ENCODE data around the gene GOLGA3.
"Not testable (repeated sequence)": the region's sequence is repeated elsewhere in the genome, so short reads cannot be mapped to it uniquely, and the experiment has no call there.

Gene GOLGA3, protein sequence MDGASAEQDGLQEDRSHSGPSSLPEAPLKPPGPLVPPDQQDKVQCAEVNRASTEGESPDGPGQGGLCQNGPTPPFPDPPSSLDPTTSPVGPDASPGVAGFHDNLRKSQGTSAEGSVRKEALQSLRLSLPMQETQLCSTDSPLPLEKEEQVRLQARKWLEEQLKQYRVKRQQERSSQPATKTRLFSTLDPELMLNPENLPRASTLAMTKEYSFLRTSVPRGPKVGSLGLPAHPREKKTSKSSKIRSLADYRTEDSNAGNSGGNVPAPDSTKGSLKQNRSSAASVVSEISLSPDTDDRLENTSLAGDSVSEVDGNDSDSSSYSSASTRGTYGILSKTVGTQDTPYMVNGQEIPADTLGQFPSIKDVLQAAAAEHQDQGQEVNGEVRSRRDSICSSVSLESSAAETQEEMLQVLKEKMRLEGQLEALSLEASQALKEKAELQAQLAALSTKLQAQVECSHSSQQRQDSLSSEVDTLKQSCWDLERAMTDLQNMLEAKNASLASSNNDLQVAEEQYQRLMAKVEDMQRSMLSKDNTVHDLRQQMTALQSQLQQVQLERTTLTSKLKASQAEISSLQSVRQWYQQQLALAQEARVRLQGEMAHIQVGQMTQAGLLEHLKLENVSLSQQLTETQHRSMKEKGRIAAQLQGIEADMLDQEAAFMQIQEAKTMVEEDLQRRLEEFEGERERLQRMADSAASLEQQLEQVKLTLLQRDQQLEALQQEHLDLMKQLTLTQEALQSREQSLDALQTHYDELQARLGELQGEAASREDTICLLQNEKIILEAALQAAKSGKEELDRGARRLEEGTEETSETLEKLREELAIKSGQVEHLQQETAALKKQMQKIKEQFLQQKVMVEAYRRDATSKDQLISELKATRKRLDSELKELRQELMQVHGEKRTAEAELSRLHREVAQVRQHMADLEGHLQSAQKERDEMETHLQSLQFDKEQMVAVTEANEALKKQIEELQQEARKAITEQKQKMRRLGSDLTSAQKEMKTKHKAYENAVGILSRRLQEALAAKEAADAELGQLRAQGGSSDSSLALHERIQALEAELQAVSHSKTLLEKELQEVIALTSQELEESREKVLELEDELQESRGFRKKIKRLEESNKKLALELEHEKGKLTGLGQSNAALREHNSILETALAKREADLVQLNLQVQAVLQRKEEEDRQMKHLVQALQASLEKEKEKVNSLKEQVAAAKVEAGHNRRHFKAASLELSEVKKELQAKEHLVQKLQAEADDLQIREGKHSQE (N-terminal part only)

DNA sequence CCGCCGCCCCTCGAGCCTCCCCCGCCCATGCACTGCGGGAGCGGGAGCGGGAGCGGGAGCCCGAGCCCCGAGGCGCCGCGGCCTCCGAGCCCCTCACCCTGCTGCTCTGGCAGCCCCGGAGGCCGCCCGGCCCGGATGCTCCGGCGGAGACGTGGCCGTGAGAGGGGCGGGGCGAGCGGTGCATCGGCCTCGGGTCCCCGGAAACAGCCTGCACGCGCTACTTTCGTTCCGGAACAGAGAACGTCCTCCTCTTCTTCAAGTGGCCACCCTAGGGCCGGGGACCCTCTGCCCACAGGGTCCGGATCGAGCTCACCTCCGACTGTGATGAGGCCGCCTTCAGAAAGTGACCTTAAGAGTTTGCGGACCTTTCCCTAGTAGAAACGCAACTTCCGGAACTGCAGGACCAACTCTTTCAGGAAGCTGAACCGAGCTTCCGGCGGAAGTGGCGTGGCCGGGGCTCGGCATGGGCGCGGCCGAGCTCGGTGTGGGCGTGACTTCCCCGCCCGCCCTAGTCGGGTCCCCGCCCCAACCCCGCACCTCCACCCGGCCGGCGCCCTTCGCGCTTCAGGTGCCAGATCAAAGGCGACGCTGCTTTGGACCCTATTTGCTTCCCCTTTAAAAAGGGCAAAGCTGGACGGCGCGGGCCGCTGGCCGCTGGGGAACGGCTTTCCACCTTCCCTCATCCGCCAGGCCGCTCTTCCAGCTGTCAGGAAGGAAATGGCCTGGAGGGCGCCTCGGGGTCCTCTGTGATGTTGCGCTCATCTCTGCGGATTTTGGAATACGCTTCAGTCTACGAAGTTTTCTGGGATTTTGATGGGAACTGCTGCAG is at the start of gene GOLGA3:
Gene GOLGA3 (minus strand): TSS at position 164 of the 829 bp plus-strand sequence. CDS start 6,741 bp downstream, outside the sequence.
- peak; percentile 98 for DNase-seq (ENCODE audit: low read depth, low spot score)

DNA sequence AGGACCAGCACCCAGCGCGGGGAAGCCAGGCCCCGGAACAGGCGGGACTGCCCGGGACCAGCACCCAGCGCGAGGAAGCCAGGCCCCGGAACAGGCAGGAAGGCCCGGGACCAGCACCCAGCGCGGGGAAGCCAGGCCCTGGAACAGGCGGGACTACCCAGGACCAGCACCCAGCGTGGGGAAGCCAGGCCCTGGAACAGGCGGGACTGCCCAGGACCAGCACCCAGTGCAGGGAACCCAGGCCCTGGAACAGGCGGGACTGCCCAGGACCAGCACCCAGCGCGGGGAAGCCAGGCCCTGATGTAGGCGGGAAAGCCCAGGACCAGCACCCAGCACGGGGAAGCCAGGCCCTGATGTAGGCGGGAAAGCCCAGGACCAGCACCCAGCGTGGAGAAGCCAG is 46.0 kb upstream of the GOLGA3 start:
- not testable (repeated sequence) for DNase-seq (ENCODE audit: low read depth, low spot score)

DNA sequence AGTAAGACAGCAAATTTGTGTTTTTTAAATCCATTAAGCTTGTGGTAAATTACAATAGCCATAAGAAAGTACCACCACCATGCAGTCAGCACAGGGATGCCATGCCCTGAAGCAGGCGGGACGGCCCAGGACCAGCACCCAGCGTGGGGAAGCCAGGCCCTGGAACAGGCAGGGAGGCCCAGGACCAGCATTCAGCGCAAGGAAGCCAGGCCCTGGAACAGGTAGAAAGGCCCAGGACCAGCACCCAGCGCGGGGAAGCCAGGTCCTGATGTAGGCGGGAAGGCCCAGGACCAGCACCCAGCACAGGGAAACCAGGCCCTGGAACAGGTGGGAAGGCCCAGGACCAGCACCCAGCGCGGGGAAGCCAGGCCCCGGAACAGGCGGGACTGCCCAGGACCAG is 45.5 kb upstream of the GOLGA3 start:
- DNase-seq (ENCODE audit: low read depth, low spot score), result no peak

DNA sequence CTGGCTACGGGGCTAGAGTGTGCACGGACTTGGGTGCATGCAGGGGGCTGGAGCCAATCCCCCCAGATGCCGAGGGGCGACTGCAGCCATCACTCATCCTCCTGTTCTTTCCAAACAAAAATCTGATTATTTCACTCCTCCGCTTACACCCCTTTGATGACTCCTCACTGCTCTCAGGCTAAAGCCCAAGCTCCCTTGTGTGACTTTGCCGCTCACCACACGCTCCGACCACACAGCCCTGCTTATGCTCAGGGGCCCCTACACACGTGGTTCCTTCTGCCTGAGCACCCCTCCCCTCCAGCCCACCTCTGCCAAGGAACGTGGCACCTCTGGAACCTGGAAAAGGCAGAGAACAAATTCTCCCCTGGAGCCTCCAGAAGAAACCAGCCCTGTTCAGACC is 45.1 kb upstream of the GOLGA3 start:
- DNase-seq (ENCODE audit: low read depth, low spot score), result no peak

DNA sequence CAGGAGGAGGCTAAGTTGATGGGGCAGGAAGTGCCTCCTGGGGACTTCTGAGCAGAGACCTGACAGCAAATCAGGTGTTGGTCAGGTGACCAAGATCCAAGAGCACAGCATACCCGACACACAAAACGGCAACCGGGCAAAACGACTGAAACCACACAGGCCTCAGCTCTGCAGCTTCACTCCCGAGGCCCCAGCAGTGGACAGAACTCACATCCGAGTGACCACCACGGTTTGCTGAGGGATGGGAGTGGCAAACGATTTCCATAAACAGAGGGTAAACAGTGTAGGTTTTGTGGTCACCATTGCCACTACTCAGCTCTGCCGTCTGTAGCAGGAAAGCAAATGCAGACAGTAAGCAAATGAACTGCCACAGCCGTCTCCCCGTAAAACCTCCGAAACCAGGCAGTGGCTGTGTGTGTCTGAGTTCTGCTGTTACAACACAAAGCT is 44.3 kb upstream of the GOLGA3 start:
- DNase-seq (ENCODE audit: low read depth, low spot score), result no peak

DNA sequence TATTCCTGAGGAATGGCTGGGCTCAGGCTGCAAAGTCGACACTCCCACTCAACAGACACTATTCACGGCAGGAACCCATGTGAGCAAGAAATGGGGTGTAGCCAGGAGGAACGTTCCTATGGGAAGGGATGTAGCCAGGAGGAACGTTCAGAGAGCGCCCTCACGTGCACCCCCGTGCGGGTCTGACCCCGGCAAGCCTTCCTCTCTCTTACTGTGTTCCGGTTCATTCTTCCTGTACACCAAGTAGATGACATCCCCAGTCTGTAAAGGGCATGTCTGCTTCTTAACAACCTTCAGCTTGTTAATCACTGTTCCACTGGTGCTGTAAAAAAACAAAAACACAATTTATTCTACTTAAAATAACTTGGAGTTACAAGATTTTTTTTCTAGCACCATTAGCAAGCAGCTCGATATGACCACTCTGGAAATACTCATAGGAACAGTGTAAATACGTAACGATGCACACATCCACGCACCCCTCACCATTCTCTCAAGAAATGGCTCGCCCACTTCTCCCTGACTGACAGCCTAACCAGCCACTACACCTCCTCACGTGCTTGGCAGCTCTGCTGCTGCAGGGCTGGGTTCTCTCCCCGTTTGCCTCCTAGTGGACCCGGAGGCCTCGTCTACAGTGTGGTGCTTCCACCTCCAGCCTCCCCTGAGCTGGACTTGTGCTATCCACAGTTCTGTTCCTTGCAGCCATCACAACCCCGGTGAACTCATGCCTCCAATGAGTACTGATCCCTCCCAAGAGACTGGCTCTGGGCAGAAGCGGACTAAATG is 43.6 kb upstream of the GOLGA3 start:
- no peak for DNase-seq (ENCODE audit: low read depth, low spot score)

DNA sequence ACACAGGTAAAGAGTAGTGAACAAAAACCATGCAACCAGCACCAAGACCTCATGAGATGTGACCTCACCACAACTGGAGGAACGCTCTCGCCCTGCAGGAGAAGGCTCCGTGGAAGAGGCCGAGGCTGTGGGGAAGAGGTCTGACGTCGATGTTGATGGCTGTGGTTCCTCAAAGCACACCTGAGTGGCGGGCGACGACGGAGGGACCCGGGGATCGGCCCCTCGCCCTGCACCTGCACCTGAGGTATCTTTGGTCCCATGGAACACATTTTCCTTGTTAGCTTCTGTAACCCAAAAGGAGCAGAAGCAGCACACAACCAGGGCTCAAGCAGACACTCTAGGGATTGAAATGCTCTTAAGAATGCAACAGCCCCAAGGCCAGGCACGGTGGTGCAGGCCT is 40.9 kb upstream of the GOLGA3 start:
- DNase-seq (ENCODE audit: low read depth, low spot score), result no peak

DNA sequence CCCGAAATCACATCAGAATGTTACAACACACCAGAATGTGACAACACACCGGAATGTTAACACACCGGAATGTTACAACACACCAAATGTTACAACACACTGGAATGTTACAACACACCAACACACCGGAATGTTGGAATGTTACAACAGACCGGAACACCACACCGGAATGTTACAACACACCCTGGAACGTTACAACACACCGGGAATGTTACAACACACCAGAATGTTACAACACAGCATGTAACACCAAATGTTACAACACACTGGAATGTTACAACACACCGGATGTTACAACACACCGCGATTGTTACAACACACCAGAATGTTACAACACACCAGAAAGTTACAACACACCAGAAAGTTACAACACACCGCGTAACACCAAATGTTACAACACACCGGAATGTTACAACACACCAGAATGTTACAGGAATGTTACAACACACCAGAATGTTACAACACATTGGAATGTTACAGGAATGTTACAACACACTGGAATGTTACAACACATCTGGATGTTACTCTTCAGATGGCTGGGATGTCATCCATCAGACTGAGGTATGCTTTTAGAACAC is 37.7 kb upstream of the GOLGA3 start:
- peak; percentile 22 for DNase-seq (ENCODE audit: low read depth, low spot score)

DNA sequence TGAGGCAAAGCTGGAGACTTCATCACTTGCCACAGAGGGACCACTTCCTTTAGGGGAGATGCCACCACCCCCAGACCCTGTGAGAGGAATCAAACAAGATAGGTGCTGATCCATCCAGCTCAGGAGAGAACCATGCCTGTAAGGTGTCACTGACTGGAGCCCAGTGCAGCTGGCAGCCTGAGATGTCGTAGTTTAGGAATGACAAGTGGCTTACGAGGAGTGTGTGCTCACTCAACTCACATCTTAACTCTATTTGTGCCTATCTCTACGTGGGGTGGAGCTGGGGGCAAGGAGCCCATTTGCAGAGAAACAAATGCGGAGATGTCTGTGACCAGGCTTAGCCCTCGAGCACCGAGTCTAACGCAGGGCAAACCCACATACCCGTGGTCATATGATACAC is 32.9 kb upstream of the GOLGA3 start:
- DNase-seq (ENCODE audit: low read depth, low spot score), result no peak

DNA sequence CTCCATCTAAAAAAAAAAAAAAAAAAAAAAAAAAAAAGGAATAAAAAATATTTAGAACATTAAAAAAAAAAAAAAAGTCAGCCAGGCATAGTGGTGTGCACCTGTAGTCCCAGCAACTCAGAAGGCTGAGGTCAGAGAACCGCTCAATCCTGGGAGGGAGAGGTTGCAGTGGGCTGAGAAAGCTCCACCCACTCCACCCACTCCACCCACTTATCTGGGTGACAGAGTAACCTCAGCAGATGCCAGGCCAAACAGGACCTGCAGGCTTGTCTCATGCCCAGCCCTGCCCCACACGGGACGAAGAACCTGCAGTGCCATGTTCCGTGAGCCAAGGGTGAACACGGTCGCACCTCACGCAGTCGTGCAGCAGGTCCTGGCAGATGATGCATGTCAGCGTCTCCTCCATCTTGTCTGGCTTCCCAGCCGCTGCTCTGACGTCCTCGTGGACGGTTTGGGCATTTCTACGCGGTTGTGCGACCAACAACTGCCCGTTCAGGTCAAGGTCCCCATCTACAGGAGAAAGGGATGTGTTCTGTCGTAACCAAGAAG is 30.1 kb upstream of the GOLGA3 start:
- DNase-seq (ENCODE audit: low read depth, low spot score), result no peak

DNA sequence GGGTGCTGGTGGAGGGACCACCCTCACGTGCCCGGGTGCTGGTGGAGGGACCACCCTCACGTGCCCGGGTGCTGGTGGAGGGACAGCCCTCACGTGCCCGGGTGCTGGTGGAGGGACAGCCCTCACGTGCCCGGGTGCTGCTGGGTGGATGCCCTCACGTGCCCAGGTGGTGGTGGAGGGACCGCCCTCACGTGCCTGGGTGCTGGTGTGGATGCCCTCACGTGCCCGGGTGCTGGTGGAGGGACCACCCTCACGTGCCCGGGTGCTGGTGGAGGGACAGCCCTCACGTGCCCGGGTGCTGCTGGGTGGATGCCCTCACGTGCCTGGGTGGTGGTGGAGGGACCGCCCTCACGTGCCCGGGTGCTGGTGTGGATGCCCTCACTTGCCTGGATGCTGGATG is 28.4 kb upstream of the GOLGA3 start:
- not testable (repeated sequence) for DNase-seq (ENCODE audit: low read depth, low spot score)

DNA sequence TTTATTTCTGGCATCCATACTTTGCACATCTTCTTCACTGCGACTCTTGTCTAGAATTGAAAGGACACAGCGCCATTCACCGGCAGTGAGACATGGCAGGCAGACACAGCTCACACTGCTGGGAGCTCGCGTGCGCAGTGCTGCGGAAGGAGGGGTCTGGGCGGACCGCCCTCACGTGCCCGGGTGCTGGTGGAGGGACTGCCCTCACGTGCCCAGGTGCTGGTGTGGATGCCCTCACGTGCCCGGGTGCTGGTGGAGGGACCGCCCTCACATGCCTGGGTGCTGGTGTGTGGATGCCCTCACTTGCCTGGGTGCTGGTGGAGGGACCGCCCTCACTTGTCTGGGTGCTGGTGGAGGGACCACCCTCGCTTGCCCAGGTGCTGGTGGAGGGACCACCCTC is 27.9 kb upstream of the GOLGA3 start:
- no peak for DNase-seq (ENCODE audit: low read depth, low spot score)

DNA sequence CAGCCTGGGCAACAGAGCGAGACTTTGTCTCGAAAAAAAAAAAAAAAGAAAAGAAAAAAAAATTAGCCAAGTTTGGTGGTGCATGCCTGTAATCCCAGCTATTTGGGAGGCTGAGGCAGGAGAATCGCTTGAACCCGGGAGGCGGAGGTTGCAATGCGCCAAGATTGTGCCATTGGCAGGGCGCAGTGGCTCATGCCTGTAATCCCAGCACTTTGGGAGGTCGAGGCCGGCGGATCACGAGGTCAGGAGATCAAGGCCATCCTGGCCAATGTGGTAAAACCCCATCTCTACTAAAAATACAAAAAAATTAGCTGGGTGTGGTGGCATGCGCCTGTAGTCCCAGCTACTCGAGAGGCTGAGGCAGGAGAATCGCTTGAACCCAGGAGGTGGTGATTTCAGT is 26.5 kb upstream of the GOLGA3 start:
- DNase-seq (ENCODE audit: low read depth, low spot score), result not testable (repeated sequence)

DNA sequence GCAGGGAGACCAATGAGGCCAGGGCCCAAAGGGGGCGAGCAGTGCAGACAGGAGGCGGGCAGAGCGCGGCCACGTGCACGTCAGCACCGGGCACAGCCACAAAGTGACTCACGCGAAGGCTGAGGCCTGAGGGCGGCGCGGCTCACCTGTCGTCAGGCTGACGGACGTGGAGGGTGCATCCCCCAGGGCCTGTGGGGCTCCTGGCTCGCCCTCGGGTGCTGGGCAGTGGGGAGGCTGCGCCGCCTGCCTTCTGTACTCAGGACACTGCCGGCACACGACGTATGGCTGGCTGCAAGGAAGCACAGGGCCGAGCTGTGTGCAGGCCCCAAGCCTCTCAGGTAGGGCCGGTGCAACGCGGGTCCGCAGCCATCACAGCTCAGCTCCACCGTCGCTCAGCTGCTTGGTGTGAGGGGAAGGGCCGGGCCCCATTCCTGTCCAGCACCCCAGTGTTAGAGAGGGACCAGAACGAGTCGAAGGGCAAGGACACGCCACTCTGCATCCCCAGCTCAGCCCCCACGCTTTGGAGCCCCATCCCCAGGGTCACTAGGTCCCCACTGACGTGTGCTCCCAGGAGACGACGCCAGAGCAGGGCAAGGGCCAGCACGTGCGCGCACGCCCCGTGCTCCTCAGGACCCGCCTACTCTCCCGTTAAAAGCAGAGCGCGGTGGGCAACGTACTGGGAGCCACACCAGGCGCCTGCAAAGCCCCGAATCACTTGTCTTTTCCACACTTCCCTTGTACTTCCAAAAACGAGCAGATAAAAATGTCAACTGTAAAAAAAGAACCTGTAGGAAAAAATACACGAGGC is 24.8 kb upstream of the GOLGA3 start:
- DNase-seq (ENCODE audit: low read depth, low spot score), result no peak

DNA sequence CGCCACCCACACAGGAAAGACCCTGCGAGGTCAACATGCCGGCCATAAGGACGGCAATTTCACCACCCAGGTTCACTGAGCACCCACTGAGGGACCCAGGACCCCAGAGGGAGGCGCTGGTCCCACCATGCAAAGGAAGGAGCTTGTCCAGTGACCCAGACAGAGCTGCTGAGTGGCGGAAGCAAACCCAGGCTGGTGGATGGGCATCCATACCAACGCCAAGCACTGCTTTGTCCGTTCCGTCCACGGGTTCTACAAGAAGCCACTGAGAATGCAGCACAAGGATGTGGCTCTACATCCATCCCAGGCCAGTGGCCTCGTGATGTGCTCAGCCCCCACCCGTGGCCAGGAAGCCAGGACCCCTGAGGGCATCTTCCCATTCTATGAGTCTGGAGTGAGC is 23.8 kb upstream of the GOLGA3 start:
- DNase-seq (ENCODE audit: low read depth, low spot score), result no peak

DNA sequence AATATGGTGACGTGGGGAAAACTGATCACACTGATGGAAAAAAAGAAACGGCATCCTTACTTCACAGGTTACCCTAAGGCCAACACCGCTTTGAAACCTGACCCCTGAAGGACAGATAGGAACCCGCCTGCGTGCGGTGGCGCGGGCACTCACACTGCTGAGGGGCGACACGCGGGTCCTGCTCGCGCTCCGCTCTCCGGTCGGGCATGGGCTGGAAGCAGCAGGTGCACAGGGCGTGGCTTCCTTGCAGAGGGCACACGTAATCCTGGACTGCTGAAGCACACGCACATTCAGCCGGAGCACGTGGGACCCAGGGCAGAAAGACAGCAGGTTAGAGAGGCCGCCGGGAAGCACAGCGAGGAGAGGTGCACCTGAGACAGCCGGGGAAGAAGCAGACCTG is 22.8 kb upstream of the GOLGA3 start:
- no peak for DNase-seq (ENCODE audit: low read depth, low spot score)

DNA sequence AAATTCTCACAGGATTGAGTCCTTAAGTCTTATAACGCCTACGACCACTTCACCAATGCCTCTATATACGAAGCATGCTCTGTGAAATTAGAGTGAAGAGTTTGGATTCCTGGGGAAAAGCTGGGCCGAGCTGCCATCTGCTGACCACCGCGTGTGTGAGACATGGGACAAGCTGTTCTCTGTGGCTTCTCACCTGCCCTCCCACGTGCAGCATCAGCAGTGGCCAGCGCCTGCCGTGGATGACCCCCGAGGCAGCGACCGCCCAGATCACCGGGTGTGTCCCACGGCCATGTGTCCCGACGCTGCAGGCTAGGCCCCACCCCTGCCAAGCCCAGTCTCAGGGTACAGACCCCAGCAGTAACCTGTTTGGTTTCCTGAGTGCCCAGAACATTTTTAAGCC is 21.6 kb upstream of the GOLGA3 start:
- DNase-seq (ENCODE audit: low read depth, low spot score), result no peak

DNA sequence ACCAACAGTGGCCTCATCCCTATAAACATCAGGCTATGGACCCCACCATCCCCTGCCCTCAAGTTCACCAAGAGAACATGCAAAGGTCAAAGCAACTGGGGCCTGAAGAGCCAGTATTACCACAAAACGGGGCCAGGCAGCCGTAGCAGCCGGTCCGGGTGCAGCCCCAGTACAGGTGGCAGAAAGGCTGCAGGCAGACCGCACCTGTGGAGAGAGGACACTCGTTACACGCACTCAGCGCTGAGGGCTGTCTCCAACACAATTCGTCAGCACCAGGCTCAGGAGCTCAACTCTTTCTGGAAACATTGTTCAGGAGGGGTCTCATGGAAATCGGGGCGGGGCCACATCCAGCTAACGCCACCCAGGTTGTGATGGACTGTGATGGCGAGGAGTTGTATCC is 19.9 kb upstream of the GOLGA3 start:
- DNase-seq (ENCODE audit: low read depth, low spot score), result no peak
